CD4-positive, alpha-beta T cell treated with Interleukin-15 for 1 hour (primary cell): Measurements from ENCODE around the gene LTBP1.

Experiments used
- DNase-seq: peaks from one replicate; pipeline ENCODE4 v3.0.0-alpha.2; 2020

The LTBP1 gene

DNA sequence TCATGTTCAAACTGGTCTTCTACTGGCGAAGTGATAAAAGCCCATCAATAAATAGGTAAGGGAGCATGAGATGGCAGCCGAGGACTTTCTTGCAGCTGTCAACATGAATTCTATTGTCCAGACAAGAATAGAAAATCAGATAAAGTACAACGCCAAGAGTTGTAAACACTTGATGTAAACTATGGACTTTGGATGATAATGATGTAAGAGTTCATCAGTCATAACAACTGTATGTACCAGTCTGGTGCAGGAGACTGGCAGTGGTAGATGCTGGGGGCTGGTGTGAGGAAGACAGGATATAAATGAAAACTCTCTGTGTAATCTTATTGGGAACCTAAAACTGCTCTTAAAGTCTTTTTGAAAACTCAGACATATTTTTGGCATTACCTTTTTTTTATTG lies 373.8 kb downstream of the LTBP1 start:
- no peak for DNase-seq

DNA sequence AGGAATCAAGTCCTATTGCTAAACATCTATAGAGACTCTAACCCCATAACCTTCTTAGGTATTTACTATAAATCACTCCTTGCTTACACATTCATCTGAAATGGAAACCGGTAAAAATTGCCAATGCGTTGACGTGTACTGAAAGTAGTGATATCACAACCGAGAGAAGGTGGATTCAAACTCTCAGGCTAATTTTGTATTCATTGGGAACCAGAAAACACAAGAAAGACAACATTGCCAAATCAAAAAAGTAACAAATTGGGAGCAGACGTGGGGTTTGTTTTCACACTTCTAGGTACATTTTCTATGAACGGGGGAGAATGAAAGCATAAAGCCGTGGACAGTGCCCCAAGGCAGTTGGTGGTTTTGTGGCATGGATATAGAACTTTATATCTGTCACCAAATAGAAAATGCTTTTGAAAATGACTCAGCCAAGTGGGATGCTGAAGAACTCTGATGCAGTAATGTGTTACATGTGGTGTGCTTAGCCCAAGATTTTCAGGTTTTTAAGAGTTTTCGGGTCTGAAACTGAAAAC lies 374.6 kb downstream of the LTBP1 start:
- DNase-seq, result no peak

DNA sequence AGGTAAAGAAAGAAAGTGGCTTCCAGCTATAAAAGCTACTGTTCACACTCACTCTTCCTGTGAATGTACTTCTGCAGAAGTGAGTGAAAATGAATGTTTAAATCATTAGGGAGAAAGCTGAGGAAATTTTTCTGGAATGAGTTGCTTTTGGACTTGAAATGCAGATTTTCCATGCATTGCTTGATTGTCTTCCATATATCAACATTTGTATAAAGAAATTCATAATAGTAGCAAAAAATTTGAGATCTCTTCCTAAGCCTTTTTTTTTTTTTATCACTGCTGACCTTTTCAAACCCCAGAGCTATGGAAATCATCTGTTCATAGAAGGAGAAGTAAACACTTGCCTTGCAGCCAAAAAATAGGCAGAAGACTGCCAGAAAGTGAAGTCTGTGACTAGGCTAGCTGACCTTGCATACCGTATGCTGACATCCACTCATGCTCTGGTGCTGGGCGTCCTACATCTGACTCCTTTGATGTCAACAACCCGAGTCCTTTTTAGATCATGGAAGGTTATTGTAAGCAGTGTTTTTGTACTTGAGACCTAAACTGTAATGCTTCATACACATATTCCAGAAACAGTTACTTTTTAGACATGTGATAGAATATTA lies 375.2 kb downstream of the LTBP1 start:
- no peak for DNase-seq

DNA sequence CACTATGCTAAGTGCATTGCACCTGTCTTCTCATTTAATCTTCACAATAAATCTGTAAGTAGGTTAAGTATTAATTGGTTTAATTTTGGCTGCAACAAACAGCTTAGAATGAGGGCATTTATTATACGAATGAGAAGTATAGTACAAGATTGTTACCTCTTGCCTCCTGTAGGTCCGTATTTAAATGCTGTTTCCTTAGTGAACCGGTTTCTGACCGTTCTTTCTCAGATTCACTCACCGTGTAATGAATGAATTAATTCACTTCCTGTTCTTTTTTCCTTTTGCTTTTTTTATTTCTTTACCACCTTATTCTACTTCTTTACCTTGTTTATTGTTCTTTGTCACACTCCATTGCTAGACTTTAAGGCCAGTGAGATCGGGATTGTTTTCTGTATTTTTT lies 375.9 kb downstream of the LTBP1 start:
- no peak for DNase-seq

DNA sequence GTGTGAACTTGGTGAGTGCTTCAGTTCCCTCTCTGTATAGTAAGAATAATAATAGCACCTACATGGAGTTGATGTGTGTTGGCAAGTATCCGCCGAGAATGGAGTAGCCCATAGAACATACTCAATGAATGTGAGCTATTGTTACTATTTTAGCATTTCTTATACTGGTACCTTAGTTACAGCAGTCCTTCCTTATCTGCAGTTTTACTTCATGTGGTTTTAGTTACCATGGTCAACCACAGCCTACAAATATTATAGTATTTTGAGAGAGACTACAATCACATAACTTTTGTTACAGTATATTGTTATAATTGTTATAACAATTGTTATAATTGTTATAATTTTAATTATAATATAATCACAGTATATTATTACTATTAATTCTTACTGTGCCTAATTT lies 377.2 kb downstream of the LTBP1 start:
- no peak for DNase-seq

DNA sequence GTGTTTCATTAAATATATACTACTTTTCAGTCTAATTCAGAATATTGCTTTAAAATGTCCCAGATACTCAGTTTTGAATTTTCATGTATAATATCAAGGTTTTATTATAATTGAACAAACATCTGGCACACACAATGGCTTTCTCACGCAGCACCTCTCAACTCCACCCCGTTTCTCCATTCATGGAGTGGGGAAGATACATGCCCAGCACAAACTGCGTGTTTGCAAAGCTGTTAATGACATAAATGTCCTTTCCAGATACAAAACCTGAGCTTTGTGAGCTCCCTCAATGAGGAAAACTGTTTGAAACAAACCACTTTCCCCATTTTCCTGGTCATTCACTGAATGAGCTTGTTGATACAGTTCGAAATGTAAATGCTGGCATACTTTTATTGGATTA lies 379.3 kb downstream of the LTBP1 start:
- DNase-seq, result no peak

DNA sequence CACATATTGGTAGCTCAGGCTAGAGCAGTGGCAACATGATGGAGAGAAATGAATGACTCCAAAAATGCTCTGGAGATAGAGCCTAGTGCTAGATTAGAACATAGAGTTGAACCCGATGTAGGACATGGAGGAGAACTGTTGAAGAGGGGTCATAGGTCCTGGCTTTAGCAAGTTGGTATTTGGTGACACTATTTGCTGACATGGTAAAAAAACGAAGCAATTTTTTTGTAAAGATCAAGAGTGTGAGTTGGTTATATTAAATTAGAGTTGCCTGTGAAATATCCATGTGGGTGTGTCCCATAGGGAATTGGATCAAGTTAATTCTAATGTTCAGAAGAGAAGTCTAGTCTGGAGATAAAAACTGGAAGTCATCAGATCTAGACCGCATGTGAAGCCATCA lies 386.7 kb downstream of the LTBP1 start:
- DNase-seq, result no peak

DNA sequence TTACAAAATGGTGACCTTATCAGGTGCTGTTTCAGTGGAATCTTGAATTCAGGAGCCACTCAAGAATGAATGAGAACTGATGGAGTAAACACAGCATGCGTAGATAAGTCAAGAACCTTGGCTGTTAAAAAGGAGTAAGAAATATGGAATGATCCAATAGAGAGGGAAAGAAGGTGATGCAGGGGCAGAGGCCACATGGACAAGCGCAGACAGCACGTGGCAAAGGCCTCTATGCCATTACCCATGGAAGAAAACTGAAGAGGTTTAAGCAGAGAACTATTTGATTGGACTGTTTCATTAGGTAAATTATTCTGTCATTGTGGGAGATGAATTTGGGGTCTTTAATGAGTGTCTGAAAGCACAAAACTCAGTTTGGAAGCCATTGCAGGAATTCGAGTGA lies 387.3 kb downstream of the LTBP1 start:
- DNase-seq, result no peak

DNA sequence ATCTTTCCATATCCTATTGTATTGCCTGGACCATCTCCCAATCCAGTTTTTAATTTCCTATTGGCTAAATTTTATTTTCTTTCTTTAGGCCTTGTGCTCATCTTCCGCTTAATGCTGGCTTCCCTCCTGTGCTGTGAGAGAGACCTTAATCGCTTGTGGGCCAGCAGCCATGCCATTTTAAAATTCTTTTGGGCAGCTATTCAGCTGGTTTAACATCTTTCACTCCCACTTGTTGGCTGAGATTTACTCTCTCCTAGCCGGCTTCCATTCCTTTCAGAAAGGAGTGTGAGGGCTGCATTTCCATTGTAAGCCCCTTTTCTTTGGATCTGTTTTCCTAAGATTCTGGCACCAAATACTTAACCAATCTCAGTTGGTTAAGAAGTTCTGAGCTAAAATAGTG lies 388.8 kb downstream of the LTBP1 start:
- DNase-seq, result no peak

DNA sequence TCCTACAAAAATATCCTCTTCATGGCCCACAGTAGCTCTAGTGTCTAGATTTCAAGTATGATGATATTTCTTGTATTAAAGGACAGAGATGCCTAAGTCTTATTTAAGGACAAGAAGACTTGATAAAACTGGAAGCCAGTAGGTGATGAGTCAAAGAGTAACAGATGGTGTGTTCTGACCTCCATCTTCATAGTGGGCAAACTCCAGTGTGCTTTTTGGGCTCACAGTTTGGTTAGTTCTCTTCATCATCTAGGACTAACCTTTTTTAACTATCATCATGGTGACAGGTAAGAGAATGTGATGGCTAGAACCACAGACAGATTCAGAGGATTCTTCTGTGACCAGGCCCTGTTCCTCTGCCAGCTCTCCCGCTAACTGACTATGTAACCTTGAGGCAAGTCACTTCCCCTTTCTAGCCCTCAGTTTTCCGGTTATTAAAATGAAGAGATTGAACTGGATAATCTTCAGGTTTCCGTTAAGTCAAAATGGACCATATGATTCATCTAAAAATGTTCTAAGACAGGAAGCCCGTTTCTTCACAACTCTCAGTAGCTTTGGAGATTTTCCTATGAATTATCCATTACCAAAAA lies 389.4 kb downstream of the LTBP1 start:
- no peak for DNase-seq

DNA sequence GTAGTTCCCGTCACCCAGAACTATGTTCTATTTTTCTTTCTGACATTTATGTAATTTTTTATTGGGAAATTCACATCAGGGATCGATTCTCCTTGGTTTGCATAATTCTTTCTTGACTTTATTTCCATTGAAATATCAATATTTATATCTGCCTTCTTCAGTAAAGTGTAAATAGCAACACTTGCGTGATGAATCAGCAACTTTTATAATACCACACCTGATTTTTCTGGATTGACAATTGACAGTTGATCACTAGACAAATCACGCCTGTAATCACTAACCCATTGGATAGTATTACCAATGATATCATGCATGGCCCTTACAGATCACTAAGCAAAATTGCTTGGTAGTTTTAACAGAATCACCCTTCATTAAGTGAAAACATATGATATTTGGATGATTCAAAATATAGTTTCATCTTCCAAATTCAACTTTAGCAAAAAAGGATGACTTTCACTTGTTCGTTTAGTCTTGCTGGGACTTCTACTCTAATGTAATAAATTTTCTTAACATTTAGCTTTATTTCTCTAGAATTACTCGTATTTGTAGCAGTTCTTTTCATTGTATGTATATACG lies 390.7 kb downstream of the LTBP1 start:
- DNase-seq, result no peak

DNA sequence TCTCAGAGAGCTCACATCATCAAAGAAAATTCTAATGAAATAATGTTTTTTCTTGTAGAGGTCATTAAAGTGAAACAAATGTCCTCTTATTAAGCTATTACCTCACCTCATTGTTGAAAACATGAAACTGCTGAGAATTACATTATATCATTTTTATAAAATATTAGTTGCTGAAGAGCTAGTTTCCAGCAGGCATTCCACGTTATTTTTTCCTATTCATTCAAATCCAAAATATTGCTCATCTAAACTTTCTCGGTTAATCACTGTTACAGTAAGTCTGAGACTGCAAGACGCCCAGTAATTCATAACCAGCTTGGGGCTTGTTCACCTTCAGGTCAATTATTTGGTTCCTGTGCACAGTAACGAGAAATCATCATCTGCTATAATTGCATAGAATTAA lies 391.2 kb downstream of the LTBP1 start:
- no peak for DNase-seq

DNA sequence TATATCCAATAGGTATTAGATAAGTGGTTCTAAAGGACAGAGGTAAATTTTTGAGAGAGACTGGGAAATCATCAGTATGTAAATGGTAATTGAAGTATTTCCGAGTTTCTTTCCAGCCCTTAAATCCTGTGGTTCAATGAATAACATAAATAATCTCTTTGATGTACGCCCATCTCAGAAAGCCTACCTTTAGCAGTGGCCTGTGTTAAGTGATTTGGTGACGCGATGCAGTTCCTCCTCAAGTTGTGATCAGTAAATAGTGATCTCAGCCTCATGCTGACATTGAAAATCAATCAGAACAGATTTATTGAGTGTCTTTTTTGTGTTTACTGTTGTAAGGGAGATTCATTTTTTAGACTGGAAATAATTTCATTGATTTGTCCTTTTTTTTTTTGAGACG lies 392.5 kb downstream of the LTBP1 start:
- no peak for DNase-seq

DNA sequence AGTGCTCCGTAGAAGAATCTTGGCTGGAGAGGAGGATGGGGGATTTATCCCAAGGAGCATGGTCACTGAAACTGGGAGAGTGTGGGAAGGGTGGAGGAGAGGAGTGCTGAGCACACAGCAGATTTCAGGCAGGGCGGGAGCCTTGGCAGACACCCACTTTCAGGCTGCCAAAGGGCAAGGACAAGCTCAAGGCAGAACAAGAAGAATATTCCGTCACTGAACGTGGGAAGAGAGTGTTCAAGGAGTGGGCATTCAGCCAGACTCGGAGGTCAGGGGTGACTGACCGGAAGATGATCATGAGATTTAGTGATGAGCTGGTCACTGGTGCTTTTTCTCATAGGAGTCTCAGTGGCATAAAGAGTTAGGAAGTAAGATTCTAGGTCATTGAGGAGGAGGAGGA lies 393.5 kb downstream of the LTBP1 start:
- no peak for DNase-seq

DNA sequence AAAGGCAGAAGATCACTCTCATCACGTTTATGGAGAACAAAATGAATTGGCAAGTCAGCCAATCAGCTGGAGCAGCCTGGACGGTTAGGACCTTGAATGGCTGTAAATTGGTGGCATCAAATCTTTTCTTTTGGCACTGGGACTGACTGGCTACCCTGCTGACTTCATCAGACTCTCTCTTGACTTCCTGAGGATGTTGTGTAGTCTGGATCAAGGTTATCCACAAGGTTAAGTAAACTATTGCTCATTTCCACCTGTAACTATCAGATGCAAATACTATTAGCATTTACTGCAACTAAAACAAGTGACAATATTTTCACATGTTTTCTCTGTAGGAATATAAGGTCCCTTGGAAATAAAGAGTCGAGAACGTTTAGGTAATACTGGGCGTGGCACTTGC lies 395.4 kb downstream of the LTBP1 start:
- no peak for DNase-seq

DNA sequence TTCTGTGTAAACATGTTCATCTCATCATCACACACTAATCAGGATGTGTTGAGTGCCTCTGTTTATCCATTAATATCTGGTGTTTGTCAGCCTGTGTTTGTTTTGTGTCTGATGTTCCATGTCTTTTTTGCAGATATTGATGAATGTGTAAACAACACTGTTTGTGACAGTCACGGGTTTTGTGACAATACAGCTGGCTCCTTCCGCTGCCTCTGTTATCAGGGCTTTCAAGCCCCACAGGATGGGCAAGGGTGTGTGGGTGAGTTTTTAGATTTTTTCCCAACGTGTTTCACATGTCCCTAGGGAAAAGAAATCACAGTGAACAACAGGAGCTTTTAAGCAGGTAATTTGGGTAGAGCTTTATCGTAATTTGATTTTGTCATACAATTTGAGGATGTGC lies 396.0 kb downstream of the LTBP1 start:
- no peak for DNase-seq

DNA sequence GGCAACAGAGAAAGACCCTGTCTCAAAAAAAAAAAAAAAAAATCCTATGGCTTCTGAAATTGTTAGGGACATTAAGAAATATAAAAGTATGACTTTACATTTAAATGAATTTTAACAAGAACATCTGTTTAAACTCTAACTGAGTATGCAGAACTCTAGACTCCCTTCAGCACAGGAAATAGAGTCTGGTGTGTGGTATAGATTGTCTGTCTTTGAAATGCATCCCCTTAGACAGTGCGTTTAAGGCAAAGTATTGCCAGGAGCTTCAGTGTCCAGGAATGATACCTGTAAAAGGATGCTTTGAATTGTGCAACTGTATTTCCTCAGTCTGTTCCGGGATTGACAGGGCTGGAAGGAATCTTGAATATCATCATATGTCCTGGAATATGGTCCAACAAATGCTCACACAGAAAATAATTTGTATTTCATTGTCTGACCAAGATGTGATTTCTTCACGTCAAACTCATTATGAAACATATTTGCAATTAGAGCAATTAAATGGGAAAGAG lies 396.7 kb downstream of the LTBP1 start:
- no peak for DNase-seq

DNA sequence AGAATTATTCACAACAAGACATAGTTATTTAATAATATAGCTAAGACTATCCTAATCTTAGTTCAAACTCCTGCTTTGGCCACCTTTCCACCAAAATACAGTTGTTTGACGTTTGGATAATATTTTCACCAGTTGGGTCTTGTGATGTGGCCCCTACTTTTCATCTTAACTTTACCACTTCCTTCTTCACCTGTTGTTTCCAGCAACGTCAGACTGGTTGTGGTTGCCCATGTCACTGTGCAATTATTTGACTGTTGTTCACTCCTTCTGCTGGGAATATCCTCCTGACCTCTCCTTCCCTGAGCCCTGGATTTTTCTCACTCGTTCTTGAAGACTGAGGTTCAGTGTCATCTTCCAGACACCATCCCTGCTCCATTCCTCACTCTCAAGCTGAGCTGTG lies 397.5 kb downstream of the LTBP1 start:
- no peak for DNase-seq

DNA sequence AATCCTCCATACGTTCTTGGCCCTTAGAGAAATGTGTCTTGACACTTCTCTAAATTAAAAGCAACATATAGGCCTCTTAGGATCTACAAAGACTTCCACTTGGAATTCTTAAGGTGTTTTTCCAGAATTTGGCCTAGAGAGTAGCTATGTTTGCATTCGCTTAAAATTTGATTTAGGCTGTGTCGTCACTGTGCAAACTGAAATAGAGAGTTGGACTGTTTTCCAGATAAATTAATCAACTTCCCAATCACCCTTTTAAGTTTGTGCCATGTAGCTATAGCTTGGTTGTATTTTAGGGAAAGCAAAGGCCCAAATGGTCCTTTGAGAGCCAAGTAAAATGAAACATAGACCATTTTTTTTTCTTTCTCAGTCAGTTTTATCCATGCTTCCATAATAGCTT lies 401.1 kb downstream of the LTBP1 start:
- DNase-seq, result no peak

DNA sequence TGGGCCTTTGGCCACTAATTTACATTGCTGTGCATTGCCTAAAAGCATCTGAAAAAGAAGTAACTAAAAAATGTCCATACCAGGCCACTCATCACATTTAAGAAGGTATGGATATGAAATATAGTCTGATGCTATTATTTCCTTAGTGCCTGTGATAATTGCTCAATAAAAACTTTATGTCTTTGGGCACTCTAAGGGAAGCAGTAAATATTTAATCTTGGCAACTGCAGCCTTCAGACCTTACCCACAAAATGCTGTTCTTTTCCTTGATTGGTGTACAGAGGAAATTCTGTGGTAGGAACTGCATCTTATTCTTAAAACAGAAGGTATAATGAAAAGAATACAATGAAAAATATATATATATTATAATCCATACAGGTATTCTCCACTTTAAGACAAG lies 403.9 kb downstream of the LTBP1 start:
- DNase-seq, result no peak

DNA sequence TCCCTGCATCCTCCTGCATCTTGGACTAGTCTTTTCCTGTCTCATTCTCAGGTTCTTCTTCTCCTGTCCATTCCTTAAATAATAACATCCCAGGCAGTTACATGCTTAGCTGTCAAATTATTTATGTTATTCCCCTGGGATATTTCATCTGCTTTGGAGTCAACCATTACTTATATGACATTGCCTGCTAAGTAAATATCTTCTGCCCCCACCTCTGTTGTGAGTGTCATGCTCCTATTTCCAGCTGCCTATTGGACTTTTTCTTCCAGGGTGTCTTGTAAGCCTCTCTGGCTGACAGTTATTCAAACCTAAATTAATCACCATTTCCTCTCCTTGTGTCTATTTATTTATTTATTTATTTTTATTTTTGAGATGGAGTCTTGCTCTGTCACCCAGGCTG lies 405.0 kb downstream of the LTBP1 start:
- no peak for DNase-seq

DNA sequence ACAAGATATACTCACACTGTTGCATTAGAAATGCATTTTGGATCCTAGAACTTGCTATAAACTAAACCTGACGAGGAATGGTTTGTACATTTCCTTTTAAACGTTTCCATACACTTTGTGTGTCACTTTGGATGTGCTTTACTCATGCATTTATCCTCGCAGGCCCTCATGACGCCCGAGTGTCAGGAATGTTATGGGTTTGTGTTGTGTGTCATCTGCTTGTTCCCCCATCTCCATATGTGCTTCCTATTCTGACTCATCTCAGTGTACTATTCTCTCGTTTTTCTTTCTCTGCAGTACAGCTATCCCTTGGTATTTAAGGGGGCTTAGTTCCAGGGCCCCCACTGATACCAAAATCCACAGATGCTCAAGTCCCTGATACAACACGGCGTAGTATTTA lies 408.2 kb downstream of the LTBP1 start:
- no peak for DNase-seq

DNA sequence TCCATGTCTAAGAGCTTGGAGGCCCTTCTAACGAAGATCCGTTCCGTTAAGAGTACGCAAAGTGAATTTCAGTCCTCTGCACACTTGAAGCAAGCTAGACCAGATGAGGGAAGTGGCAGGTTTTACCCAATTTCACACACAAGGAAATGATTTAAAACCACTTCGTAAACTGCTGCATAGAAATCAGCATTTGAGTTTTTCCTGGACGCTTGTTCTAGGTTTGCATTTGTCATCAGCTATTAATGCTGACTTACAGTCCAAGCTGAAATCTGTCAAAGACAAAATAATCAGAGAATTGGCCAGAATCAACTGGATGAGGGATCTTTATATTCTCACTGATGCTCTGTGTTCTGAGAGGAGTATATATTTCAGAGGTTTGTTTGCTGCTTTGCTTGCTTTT lies 412.1 kb downstream of the LTBP1 start:
- DNase-seq, result no peak
